DND-41 (cell line): ENCODE measurements around the gene UBE2K.

Experiments
- ATAC-seq: fragments of 200-7000 bp; cut with Tn5 transposase; 3 replicates; pipeline ENCODE4 v1.9.1; 2021; ENCODE audit warnings: low read depth; ENCODE audit not compliant: insufficient read depth
- DNase-seq: peaks from one replicate; pipeline ENCODE4 v3.0.0-alpha.2; 2020
- H2AFZ ChIP-seq: 2 replicates; pipeline ENCODE4 v1.6.0; 2012; ENCODE audit warnings: low read depth, low read length
- H3K27ac ChIP-seq: 2 replicates; pipeline ENCODE4 v1.5.1; 2012; ENCODE audit warnings: low read length, inconsistent platforms
- H3K27me3 ChIP-seq: fragments of 200-600 bp; sonication (generic); 2 replicates; pipeline ENCODE4 v1.6.0; 2012; ENCODE audit warnings: low read length, mild to moderate bottlenecking, inconsistent platforms; ENCODE audit not compliant: insufficient read depth, poor library complexity
- H3K36me3 ChIP-seq: 2 replicates; pipeline ENCODE4 v1.5.1; 2012; ENCODE audit warnings: low read length, inconsistent platforms; ENCODE audit not compliant: insufficient read depth
- H3K4me1 ChIP-seq: 2 replicates; pipeline ENCODE4 v1.5.1; 2012; ENCODE audit warnings: mild to moderate bottlenecking, low read length; ENCODE audit not compliant: insufficient read depth
- H3K4me2 ChIP-seq: 2 replicates; pipeline ENCODE4 v1.6.0; 2012; ENCODE audit warnings: mild to moderate bottlenecking, moderate library complexity, low read length, inconsistent platforms; ENCODE audit not compliant: insufficient read depth
- H3K4me3 ChIP-seq, 2 experiments: fragments of 200-600 bp in 1 of 2; shearing (Covaris generic) in 1 of 2; 2 replicates each; pipeline ENCODE4 v1.5.1; 2012 to 2016; ENCODE audit warnings: inconsistent platforms in 2 of 2, low read length in 2 of 2, mild to moderate bottlenecking in 2 of 2, low read depth in 1 of 2, moderate library complexity in 1 of 2
- H3K79me2 ChIP-seq: 2 replicates; pipeline ENCODE4 v1.6.0; 2012; ENCODE audit warnings: low read length, inconsistent platforms; ENCODE audit not compliant: insufficient read depth
- H3K9ac ChIP-seq: 2 replicates; pipeline ENCODE4 v1.6.0; 2012; ENCODE audit warnings: low read depth, mild to moderate bottlenecking, inconsistent platforms, low read length, moderate library complexity
- H3K9me3 ChIP-seq: 2 replicates; pipeline ENCODE4 v1.5.1; 2012; ENCODE audit warnings: low read length, moderate library complexity, mild to moderate bottlenecking, inconsistent platforms; ENCODE audit not compliant: insufficient read depth, severe bottlenecking
- H4K20me1 ChIP-seq: 2 replicates; pipeline ENCODE4 v1.6.0; 2012; ENCODE audit warnings: low read length; ENCODE audit not compliant: insufficient read depth
- EZH2 ChIP-seq: IDR thresholded peaks from 3 replicates; pipeline ENCODE4 v1.6.1; 2012; ENCODE audit warnings: borderline replicate concordance, low read depth, mild to moderate bottlenecking, moderate library complexity, low read length, inconsistent platforms; ENCODE audit not compliant: severe bottlenecking
- TF ChIP-seq, protein P1 (sequence below): IDR thresholded peaks from 2 replicates; pipeline ENCODE4 v1.5.1; 2012; ENCODE audit warnings: borderline replicate concordance, low read length, moderate library complexity, mild to moderate bottlenecking; ENCODE audit not compliant: poor library complexity, severe bottlenecking; ENCODE audit errors: extremely low read depth

Gene UBE2K

GRCh38 chr4:39814403-39815185 lies 116.7 kb downstream of the UBE2K start:
- no peak overlapping the region for H2AFZ ChIP-seq
- H4K20me1 ChIP-seq: peaks cover 5% of the 10 kb centered on the region; the same call in 1 of the 2 replicates
- H3K4me2 ChIP-seq: no peak overlapping the region
- H3K27me3 ChIP-seq: no peaks in the 10 kb centered on the region
- H3K4me1 ChIP-seq: no peaks in the 10 kb centered on the region
- no peaks in the 10 kb centered on the region for H3K79me2 ChIP-seq
- ATAC-seq: peak; percentile 33; the same call in 2 of the 3 replicates
- no peak overlapping the region for H3K27ac ChIP-seq
- H3K9ac ChIP-seq: no peak overlapping the region
- H3K9me3 ChIP-seq: no peaks in the 10 kb centered on the region
- H3K36me3 ChIP-seq: no peaks in the 10 kb centered on the region
- DNase-seq: no peak
- no peak overlapping the region for H3K4me3 ChIP-seq
- no peak for TF ChIP-seq EZH2
- TF ChIP-seq, protein P1, sequence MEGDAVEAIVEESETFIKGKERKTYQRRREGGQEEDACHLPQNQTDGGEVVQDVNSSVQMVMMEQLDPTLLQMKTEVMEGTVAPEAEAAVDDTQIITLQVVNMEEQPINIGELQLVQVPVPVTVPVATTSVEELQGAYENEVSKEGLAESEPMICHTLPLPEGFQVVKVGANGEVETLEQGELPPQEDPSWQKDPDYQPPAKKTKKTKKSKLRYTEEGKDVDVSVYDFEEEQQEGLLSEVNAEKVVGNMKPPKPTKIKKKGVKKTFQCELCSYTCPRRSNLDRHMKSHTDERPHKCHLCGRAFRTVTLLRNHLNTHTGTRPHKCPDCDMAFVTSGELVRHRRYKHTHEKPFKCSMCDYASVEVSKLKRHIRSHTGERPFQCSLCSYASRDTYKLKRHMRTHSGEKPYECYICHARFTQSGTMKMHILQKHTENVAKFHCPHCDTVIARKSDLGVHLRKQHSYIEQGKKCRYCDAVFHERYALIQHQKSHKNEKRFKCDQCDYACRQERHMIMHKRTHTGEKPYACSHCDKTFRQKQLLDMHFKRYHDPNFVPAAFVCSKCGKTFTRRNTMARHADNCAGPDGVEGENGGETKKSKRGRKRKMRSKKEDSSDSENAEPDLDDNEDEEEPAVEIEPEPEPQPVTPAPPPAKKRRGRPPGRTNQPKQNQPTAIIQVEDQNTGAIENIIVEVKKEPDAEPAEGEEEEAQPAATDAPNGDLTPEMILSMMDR: no peak

DNA sequence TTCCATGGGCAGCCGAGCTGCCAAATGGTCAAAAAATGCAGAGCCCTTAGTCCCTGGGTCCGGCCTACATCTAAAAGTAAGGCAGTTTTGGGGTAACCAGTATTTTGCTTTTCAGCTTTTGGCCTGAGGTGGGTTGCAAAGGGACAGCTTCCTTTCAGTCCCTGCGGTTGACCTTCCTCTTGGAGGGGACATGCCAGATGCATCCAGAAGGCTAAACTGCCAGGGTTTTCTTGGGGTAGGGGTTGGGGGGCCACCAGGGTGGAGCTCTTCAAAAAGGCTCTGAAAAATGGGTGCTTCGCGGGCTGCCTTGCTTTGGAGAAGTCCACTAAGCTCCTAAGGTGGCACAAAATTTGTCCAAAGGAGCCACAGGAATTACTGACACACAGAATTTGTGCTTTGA lies 120.7 kb downstream of the UBE2K start:
- Histone ChIP-seq H3K27ac (no peak overlapping the region), H4K20me1 (peaks cover 5% of the 10 kb centered on the region; the same call in 1 of the 2 replicates), H2AFZ (no peak overlapping the region), H3K9me3 (no peaks in the 10 kb centered on the region), H3K9ac (no peak overlapping the region), H3K4me3 (no peak overlapping the region), H3K4me2 (no peak overlapping the region), H3K79me2 (no peaks in the 10 kb centered on the region), H3K27me3 (no peaks in the 10 kb centered on the region), H3K36me3 (peaks cover 18% of the 10 kb centered on the region; the same call in 1 of the 2 replicates), H3K4me1 (no peaks in the 10 kb centered on the region)
- ATAC-seq: no peak
- DNase-seq: no peak
- TF ChIP-seq, protein P1: no peak
- no peak for TF ChIP-seq EZH2

DNA sequence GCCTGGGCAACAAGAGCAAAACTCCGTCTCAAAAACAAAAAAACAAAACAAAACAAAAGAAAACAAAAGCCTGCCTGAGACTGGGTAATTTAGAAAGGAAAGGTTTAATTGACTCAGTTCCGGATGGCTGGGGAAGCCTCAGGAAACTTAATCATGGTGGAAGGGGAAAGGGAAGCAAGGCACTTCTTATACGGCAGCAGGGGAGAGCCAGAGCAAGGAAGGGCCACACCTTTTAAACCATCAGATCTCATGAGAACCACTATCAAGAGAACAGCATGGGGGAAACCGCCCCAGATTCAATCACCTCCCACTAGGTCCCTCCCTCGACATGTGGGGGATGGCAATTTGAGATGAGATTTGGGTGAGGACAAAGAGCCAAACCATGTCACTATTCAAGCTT lies 122.2 kb downstream of the UBE2K start:
- ATAC-seq: no peak
- Histone ChIP-seq H3K27ac (no peak overlapping the region), H3K9ac (no peak overlapping the region), H3K79me2 (no peaks in the 10 kb centered on the region), H3K27me3 (no peaks in the 10 kb centered on the region), H3K9me3 (no peaks in the 10 kb centered on the region), H4K20me1 (no peaks in the 10 kb centered on the region; the same call in 1 of the 2 replicates), H3K4me1 (no peaks in the 10 kb centered on the region), H2AFZ (no peak overlapping the region), H3K4me3 (no peak overlapping the region), H3K4me2 (no peak overlapping the region), H3K36me3 (peaks cover 26% of the 10 kb centered on the region)
- no peak for TF ChIP-seq EZH2
- TF ChIP-seq, protein P1: no peak
- DNase-seq: no peak
